OCI-LY1 (cell line): ENCODE data around the gene RABGGTB.

ENCODE experiments used
- H2AFZ ChIP-seq: fragments of 200-600 bp; sonication (generic), shearing (Covaris generic); 2 replicates; pipeline ENCODE4 v1.6.0; 2014; ENCODE audit warnings: antibody characterized with exemption, mild to moderate bottlenecking, low read length
- H3F3A ChIP-seq: fragments of 200-600 bp; sonication (generic), shearing (Covaris generic); 2 replicates; pipeline ENCODE4 v1.6.0; 2014; ENCODE audit warnings: mild to moderate bottlenecking, antibody characterized with exemption, low read length, moderate library complexity; ENCODE audit not compliant: insufficient read depth
- H3K27ac ChIP-seq: fragments of 200-600 bp; sonication (generic); 2 replicates; pipeline ENCODE4 v1.5.1; 2014; ENCODE audit warnings: low read length, mixed run types, mild to moderate bottlenecking, low read depth; ENCODE audit not compliant: poor library complexity, severe bottlenecking
- H3K27me3 ChIP-seq: fragments of 200-600 bp; sonication (generic); 2 replicates; pipeline ENCODE4 v1.6.0; 2014; ENCODE audit warnings: antibody characterized with exemption, mild to moderate bottlenecking, low read length, moderate library complexity; ENCODE audit not compliant: insufficient read depth
- H3K36me3 ChIP-seq: fragments of 200-600 bp; sonication (generic); 2 replicates; pipeline ENCODE4 v1.6.1; 2014; ENCODE audit warnings: mild to moderate bottlenecking, antibody characterized with exemption, low read length, moderate library complexity, mixed read lengths; ENCODE audit not compliant: insufficient read depth
- H3K4me1 ChIP-seq: fragments of 200-600 bp; sonication (generic); 2 replicates; pipeline ENCODE4 v1.5.1; 2014; ENCODE audit warnings: mild to moderate bottlenecking, low read length, moderate library complexity; ENCODE audit not compliant: insufficient read depth, severe bottlenecking
- H3K4me2 ChIP-seq: fragments of 200-600 bp; sonication (generic), shearing (Covaris generic); 2 replicates; pipeline ENCODE4 v1.6.1; 2014; ENCODE audit warnings: low read length
- H3K4me3 ChIP-seq: fragments of 200-600 bp; sonication (generic); 2 replicates; pipeline ENCODE4 v1.5.1; 2014; ENCODE audit warnings: low read length, low read depth, mild to moderate bottlenecking, mixed read lengths; ENCODE audit not compliant: poor library complexity, severe bottlenecking
- H3K79me2 ChIP-seq: fragments of 200-600 bp; shearing (Covaris generic); 2 replicates; pipeline ENCODE4 v1.6.1; 2016; ENCODE audit warnings: mixed run types, low read length, mixed read lengths; ENCODE audit not compliant: insufficient read depth
- H3K9ac ChIP-seq: fragments of 200-600 bp; sonication (generic), shearing (Covaris generic); 2 replicates; pipeline ENCODE4 v1.6.1; 2014; ENCODE audit warnings: mild to moderate bottlenecking, low read length, mixed read lengths
- H3K9me2 ChIP-seq: fragments of 200-600 bp; sonication (generic), shearing (Covaris generic); 2 replicates; pipeline ENCODE4 v1.6.1; 2014; ENCODE audit warnings: low read depth, mild to moderate bottlenecking, low read length, mixed read lengths
- H3K9me3 ChIP-seq: fragments of 200-600 bp; shearing (Covaris generic); 2 replicates; pipeline ENCODE4 v1.6.1; 2014; ENCODE audit warnings: low read length, mixed read lengths
- H4K20me1 ChIP-seq: fragments of 200-600 bp; sonication (generic), shearing (Covaris generic); 2 replicates; pipeline ENCODE4 v1.6.0; 2016; ENCODE audit warnings: mild to moderate bottlenecking, low read length; ENCODE audit not compliant: insufficient read depth
- CTCF ChIP-seq: fragments of 200-600 bp; sonication (generic), shearing (Covaris generic); IDR thresholded peaks from 2 replicates; pipeline ENCODE4 v1.5.1; 2017; ENCODE audit warnings: mild to moderate bottlenecking, antibody characterized with exemption, low read length, moderate library complexity, mixed read lengths
- EZH2 ChIP-seq: fragments of 200-600 bp; sonication (generic), shearing (Covaris generic); IDR thresholded peaks from 2 replicates; pipeline ENCODE4 v1.8.0; 2017; ENCODE audit warnings: borderline replicate concordance, mixed run types, mild to moderate bottlenecking, antibody characterized with exemption, low read length, moderate library complexity, mixed read lengths

RABGGTB gene

GRCh38 chr1:75794382-75794781 lies 8.3 kb downstream of the RABGGTB start:
- no peak for TF ChIP-seq CTCF
- no peak for TF ChIP-seq EZH2
- Histone ChIP-seq H3F3A (peaks cover 16% of the 10 kb centered on the region; the same call in 1 of the 2 replicates), H3K79me2 (peaks cover 10% of the 10 kb centered on the region), H3K4me3 (no peak overlapping the region), H3K9me3 (no peaks in the 10 kb centered on the region), H3K4me1 (peaks cover 25% of the 10 kb centered on the region), H3K9me2 (no peaks in the 10 kb centered on the region), H3K4me2 (no peak overlapping the region), H3K27ac (no peak overlapping the region), H3K9ac (no peak overlapping the region), H4K20me1 (no peaks in the 10 kb centered on the region), H2AFZ (no peak overlapping the region), H3K36me3 (peaks cover 78% of the 10 kb centered on the region), H3K27me3 (no peaks in the 10 kb centered on the region)

GRCh38 chr1:75795703-75796193 lies 9.7 kb downstream of the RABGGTB start:
- no peak overlapping the region for H3K4me3 ChIP-seq
- H4K20me1 ChIP-seq = no peaks in the 10 kb centered on the region
- no peaks in the 10 kb centered on the region for H3K9me3 ChIP-seq
- H3K36me3 ChIP-seq = peaks cover 64% of the 10 kb centered on the region
- peaks cover 11% of the 10 kb centered on the region for H3K4me1 ChIP-seq
- no peak for TF ChIP-seq EZH2
- TF ChIP-seq CTCF = no peak
- H3K79me2 ChIP-seq = no peaks in the 10 kb centered on the region
- no peaks in the 10 kb centered on the region for H3K27me3 ChIP-seq
- peaks cover 17% of the 10 kb centered on the region; the same call in 1 of the 2 replicates for H3F3A ChIP-seq
- no peak overlapping the region for H3K9ac ChIP-seq
- no peak overlapping the region for H3K27ac ChIP-seq
- no peak overlapping the region for H2AFZ ChIP-seq
- no peak overlapping the region for H3K4me2 ChIP-seq
- H3K9me2 ChIP-seq = no peaks in the 10 kb centered on the region

- Histone ChIP-seq H2AFZ (no peak within 1 kb of the TSS), H3K4me3 (no peak within 1 kb of the TSS), H3K27ac (no peak within 1 kb of the TSS), H3K9me3 (no peaks in the 10 kb centered on the region), H3K9ac (no peak within 1 kb of the TSS), H4K20me1 (no peaks in the 10 kb centered on the region), H3K4me2 (no peak within 1 kb of the TSS), H3F3A (peaks cover 17% of the 10 kb centered on the region; the same call in 1 of the 2 replicates), H3K27me3 (no peaks in the 10 kb centered on the region), H3K79me2 (no peaks in the 10 kb centered on the region), H3K36me3 (peaks cover 55% of the 10 kb centered on the region), H3K4me1 (peaks cover 5% of the 10 kb centered on the region), H3K9me2 (no peaks in the 10 kb centered on the region)
- no peak for TF ChIP-seq EZH2
- no peak for TF ChIP-seq CTCF
Measured at GRCh38 chr1:75796376-75797272, 10.6 kb downstream of the RABGGTB start, which contains the start of gene MSH4. Gene MSH4, plus strand, starts transcription at chr1:75796882. Its CDS starts 104 bp downstream, at chr1:75796986.
